GM18868 (cell line): ENCODE measurements around the gene CDK6.
A peak's percentile ranks its signal among the peaks of the same experiment; 100 is the strongest.

Experiments used
- ATAC-seq: cut with Tn5 transposase; IDR thresholded peaks from one replicate; pipeline ENCODE4 v1.9.1; 2021; ENCODE audit warnings: mild to moderate bottlenecking, moderate library complexity; ENCODE audit not compliant: unreplicated experiment

The CDK6 gene

GRCh38 chr7:92685136-92686042 is 151.0 kb downstream of the CDK6 start:
- no peak for ATAC-seq

GRCh38 chr7:92684274-92684673 is 152.1 kb downstream of the CDK6 start:
- ATAC-seq = no peak

DNA sequence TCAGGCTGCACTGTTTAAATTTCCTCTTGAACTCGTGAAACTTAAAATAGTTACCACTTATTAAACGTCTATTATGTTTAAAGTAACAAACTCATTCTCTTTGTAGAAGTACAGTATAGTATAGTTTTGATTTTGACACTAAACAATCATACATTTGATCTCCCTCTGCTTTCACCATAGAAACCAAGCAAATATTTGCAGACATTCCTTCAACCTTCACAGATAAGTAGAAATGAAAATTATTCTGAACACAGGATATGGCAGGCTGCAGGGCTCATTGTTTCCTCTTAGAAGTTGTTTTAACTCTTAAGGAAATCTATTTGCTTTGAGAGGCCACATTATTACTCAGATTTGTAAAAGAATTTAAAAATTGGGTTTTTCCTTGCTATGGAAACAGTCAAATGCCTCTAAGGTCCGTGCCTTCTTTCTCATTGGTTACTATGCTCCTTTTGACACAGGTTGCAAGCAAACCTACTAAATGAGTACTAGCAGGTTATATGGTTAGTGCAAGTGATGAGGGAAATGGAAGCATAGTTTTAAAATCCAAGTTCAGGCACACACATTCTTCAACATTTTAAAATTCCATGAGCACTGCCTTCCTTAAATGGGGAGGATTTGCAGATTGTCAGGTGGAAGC is 153.4 kb downstream of the CDK6 start:
- ATAC-seq = no peak

DNA sequence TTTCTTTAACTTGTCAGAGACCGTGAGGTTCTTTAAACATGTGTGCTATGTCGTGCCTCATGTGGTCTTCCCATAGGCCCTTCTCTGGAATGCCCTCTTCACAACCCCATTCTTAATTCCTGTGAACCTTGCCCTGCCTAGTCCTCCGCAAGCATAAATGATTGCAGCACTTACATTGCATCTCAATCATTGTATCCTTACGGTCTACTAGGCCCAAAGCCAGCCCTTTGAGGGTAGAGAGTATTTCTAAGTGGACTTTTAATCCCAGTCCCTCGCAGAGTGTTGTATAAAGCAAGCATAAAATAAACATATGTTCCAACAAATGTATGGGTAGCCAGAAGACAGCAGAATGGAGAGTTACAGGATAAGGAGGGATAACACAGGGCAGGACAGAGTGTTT is 154.0 kb downstream of the CDK6 start:
- ATAC-seq = no peak

DNA sequence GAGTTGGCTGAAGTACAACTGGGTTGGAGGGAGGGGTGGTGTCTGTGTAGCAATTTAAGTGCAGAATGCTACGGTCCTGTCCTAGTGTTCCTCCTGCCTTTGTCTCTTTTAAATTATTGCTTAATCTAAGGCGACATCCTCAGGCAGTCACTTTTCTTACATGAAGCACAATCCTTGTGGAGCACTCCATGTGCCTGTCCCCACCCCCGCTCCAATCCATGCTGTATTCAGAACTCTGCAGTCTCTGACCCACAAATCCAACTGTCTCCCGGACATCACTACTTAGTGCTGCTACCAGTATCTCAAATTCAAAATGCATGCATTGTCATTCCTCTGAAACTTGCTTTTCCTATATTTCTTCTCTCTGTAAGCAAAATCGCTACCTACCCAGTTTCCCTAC is 154.7 kb downstream of the CDK6 start:
- ATAC-seq = no peak

DNA sequence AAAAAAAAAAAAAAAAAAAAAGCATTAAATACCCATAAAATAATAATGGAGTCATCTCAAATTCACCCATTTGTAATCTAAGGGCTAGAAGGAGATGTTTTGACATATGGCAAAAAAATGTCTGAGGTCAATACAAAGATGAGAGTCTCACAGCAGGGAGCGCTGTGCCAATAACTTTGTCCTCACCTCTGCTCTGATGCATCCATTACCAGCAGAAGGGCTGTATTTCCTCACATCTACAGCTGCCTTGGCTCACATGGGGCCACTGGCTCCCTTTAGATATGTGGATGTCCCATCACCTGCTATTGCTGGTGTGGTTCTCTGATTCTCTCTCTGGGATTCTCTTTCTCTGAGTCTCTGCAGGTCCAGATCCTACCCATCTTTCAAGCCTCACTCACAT is 155.9 kb downstream of the CDK6 start:
- no peak for ATAC-seq

- no peak for ATAC-seq
These were observed 158.0 kb downstream of the CDK6 start for GRCh38 chr7:92678291-92678920.

DNA sequence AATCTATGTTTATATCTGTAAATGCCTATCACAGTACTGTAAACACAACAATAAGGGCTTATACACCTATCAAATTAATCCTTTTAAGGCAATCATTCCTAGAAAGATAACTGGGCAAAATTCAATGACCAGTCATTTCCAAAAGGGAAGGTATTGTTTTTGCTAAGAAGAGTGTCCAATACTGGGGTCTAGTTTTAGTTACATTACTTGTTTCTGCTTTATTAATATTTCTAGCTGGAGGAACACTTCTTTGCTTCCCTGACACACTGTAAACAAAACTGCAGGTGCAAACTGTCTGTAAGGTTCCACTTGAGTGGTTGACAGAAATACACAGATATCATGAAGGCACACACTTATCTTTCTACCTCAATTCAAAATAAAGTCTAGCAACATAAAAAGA is 162.0 kb downstream of the CDK6 start:
- peak; percentile 62 for ATAC-seq

DNA sequence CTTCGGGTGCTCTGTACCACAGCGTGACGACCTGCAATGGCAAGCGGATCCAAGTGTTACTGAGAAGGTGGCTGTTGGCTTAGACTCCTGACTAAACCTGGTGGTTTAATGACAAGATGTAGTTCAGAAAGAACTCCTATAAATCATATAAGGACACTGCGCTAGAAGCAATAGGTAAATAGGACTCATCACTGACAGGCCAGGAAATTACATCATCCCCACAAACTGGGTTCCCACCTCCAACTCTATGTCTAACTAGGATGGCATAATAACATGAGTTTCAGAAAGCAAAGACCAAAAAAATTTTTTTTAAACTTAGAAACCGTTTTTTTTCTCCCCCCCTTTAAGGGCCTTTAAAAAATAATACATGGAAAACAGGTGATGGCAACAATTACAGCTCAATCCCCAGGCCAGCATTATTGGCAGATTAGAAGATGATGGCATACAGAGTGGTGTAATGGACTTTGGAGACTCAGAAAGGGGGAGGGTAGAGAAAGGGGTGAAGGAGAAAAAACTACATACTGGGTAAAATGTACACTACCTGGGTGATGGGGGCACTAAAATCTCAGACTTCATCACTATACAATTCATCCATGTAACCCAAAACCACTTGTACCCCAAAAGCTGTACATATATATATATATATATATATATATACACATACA is 164.7 kb downstream of the CDK6 start:
- no peak for ATAC-seq

DNA sequence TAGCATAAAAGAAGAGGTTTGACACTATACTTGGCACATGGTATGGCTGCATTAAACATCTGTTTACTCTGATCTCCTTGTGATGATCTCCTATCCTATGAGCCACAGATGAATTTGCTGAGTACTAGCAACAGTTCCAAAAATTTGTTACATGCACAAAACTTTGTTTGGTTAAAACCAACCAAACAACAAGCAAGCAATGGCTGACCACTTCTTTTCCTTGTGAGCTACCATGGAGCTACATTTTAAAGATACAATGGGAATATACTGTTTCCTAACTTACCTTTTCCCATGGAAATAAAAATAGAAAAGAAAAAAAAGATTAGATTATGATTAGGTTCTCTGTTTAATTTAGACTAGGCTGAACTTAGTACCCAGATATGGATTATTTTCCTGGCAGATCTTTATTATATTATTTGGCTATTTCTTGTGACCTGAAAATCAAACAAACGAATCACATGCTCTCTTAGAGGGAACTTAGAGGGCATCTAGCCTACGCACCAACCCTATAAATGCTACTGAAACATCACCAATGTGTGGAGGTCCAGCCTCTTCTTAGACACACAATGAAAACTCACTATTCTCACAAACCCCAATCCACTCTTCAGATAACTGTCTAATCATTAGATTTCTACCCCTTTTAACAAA is 166.0 kb downstream of the CDK6 start:
- no peak for ATAC-seq

DNA sequence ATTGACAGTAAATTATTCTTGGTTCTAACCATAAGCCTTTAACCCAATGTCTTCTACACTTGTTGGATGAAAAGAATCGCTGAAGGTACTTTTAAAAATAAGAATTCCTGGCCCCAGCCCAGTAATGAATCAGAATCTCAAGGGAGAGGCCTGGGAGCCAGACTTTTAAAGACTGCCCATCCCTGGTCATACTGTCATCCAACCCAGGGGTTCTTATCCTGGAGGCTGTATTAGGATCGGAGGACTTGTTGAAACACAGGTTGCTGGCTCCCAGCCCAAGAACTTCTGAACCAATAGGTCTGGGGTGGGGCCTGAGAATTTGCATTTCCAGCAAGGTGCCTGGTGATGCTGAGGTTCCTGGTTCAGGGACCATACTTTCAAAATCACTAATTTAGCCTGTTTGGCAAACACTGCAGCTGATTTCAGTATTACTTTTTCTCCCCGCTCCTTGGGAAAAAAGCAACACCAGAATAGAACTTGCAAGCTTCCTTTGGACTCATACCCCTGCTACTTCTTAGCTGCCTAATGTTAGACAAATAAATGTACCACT is 166.7 kb downstream of the CDK6 start:
- no peak for ATAC-seq

GRCh38 chr7:92668564-92668963 is 167.8 kb downstream of the CDK6 start:
- no peak for ATAC-seq

GRCh38 chr7:92667816-92668535 is 168.4 kb downstream of the CDK6 start:
- no peak for ATAC-seq

DNA sequence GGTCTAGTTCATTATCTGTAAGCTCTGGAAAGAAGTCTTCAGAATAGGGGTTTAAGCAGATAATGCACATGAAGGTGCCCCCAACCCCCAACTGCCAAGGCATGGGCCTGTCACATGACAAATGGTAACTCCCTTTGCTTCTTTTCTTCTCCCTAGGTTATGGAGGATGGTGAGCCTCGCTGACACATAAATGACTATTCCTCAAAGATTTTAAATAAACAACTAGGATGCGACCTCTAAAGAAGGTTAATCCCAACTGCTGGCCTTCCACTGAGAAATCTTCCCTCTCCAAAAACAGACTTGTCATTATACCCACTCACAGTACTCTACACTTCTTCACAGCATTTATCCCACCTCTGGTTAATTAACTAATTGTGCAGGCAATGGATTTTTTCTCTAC is 170.4 kb downstream of the CDK6 start:
- no peak for ATAC-seq

- no peak for ATAC-seq
These were observed 174.7 kb downstream of the CDK6 start for GRCh38 chr7:92661651-92662050.

GRCh38 chr7:92658671-92659070 is 177.7 kb downstream of the CDK6 start:
- no peak for ATAC-seq

- ATAC-seq = no peak
These were observed 179.0 kb downstream of the CDK6 start for GRCh38 chr7:92657391-92657790.

DNA sequence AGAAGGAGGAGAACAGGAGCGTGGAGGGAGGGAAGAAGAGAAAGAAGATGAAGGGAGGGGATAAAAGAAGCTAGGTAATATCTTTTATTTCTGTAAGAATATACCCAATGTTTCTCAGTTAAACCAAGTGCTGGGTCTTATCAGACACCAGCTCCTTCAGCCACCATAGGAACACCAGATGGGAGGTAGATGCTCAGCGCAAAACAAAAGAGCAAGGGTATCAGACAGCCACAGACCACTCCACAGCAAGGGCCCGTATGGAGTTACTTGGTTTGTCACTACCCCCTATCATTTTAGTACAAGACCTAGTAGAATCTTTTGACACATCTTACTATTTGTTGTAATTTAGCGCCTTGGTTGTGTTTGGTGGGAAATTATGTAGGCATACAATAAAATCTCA is 180.3 kb downstream of the CDK6 start:
- no peak for ATAC-seq

- no peak for ATAC-seq
These were observed 181.0 kb downstream of the CDK6 start for GRCh38 chr7:92655346-92655884.

DNA sequence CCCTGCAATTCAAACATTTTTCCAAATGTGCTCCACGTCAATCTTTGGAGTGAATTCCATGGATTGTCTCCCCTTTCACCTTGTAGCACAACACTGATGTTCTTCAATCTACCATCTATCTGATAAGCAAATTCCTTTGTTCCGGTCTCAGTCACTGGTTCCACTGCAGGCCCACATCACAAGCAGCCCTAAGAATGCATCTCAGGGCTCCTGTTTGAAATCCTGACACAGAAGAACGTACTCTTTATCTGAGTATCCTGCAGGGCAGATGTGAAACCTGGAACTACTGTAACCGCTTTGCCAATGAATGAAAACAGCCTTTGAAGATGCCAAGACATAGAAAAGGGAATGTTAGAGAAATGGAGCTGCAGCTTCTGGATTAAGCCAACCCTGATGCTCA is 183.2 kb downstream of the CDK6 start:
- no peak for ATAC-seq
